Glutamatergic neuron (in vitro differentiated cells): ENCODE data around the gene CARD14. TPM values are rescaled to one million over a fixed set of nuclear protein-coding genes. Genes with fewer than 3 reads are reported as not detected.

Source experiments
- DNase-seq: peaks from one replicate; pipeline ENCODE4 v3.0.0; 2022
- H3K27ac Mint-ChIP-seq: one replicate; pipeline ENCODE4 v1.8.0; 2020; ENCODE audit warnings: mild to moderate bottlenecking, mixed read lengths, inconsistent platforms; ENCODE audit not compliant: unreplicated experiment
- H3K27me3 Mint-ChIP-seq: one replicate; pipeline ENCODE4 v1.8.0; 2020; ENCODE audit warnings: mild to moderate bottlenecking, moderate library complexity, mixed read lengths, inconsistent platforms; ENCODE audit not compliant: unreplicated experiment
- H3K36me3 Mint-ChIP-seq: one replicate; pipeline ENCODE4 v1.8.0; 2020; ENCODE audit warnings: mild to moderate bottlenecking, mixed read lengths, inconsistent platforms; ENCODE audit not compliant: unreplicated experiment
- H3K4me1 Mint-ChIP-seq: one replicate; pipeline ENCODE4 v1.8.0; 2020; ENCODE audit warnings: mild to moderate bottlenecking, low read depth, mixed read lengths, inconsistent platforms; ENCODE audit not compliant: unreplicated experiment
- H3K4me3 Mint-ChIP-seq: one replicate; pipeline ENCODE4 v1.8.0; 2020; ENCODE audit warnings: mild to moderate bottlenecking, mixed read lengths, inconsistent platforms; ENCODE audit not compliant: unreplicated experiment
- H3K9me3 Mint-ChIP-seq: one replicate; pipeline ENCODE4 v1.8.0; 2020; ENCODE audit warnings: mild to moderate bottlenecking, moderate library complexity, mixed read lengths, inconsistent platforms; ENCODE audit not compliant: unreplicated experiment
- CTCF ChIP-seq: fragments of 200-600 bp; sonication (generic); IDR thresholded peaks from one replicate; pipeline ENCODE4 v1.5.0; 2021; ENCODE audit not compliant: partially characterized antibody, unreplicated experiment
- total RNA-seq: library from RNA; stranded (reverse); fragmentation: NEBNext Ultra II Directional; extraction: Animal tissue kit (Norgen Biotek cat#: 25700); gene quantifications from one replicate; pipeline ENCODE4 v1.2.1, GENCODE V29; 2021; ENCODE audit not compliant: unreplicated experiment

The CARD14 gene
- total RNA-seq, 1 donor from 2014 or later = 1.1 TPM

GRCh38 chr17:80224683-80225082, 54.9 kb downstream of the CARD14 start:
- H3K27me3 Mint-ChIP-seq = peaks cover 8% of the 10 kb centered on the region
- H3K9me3 Mint-ChIP-seq = peaks cover 6% of the 10 kb centered on the region
- peaks cover 3% of the 10 kb centered on the region for H3K36me3 Mint-ChIP-seq
- peaks cover 5% of the 10 kb centered on the region for H3K4me1 Mint-ChIP-seq
- H3K4me3 Mint-ChIP-seq = no peak overlapping the region
- TF ChIP-seq CTCF = no peak
- H3K27ac Mint-ChIP-seq = no peak overlapping the region
- DNase-seq = no peak

GRCh38 chr17:80225230-80225629, 55.4 kb downstream of the CARD14 start:
- H3K4me1 Mint-ChIP-seq = peaks cover 5% of the 10 kb centered on the region
- H3K27me3 Mint-ChIP-seq = peaks cover 8% of the 10 kb centered on the region
- H3K9me3 Mint-ChIP-seq = peaks cover 6% of the 10 kb centered on the region
- no peak for DNase-seq
- H3K36me3 Mint-ChIP-seq = peaks cover 3% of the 10 kb centered on the region
- no peak overlapping the region for H3K4me3 Mint-ChIP-seq
- no peak overlapping the region for H3K27ac Mint-ChIP-seq
- no peak for TF ChIP-seq CTCF

- peaks cover 3% of the 10 kb centered on the region for H3K4me1 Mint-ChIP-seq
- H3K36me3 Mint-ChIP-seq = peaks cover 8% of the 10 kb centered on the region
- H3K27ac Mint-ChIP-seq = no peak overlapping the region
- no peak for TF ChIP-seq CTCF
- peaks cover 8% of the 10 kb centered on the region for H3K27me3 Mint-ChIP-seq
- no peak for DNase-seq
- peaks cover 5% of the 10 kb centered on the region for H3K9me3 Mint-ChIP-seq
- H3K4me3 Mint-ChIP-seq = no peak overlapping the region
Observed at GRCh38 chr17:80227156-80227555, 57.3 kb downstream of the CARD14 start.

GRCh38 chr17:80227666-80228065, 57.8 kb downstream of the CARD14 start:
- Mint-ChIP-seq H3K27me3 (peaks cover 8% of the 10 kb centered on the region), H3K36me3 (peaks cover 13% of the 10 kb centered on the region), H3K9me3 (peaks cover 7% of the 10 kb centered on the region), H3K4me1 (peaks cover 3% of the 10 kb centered on the region), H3K27ac (no peak overlapping the region), H3K4me3 (no peak overlapping the region)
- no peak for DNase-seq
- no peak for TF ChIP-seq CTCF

- H3K4me3 Mint-ChIP-seq = no peak overlapping the region
- H3K4me1 Mint-ChIP-seq = peaks cover 3% of the 10 kb centered on the region
- peaks cover 18% of the 10 kb centered on the region for H3K36me3 Mint-ChIP-seq
- peaks cover 3% of the 10 kb centered on the region for H3K27me3 Mint-ChIP-seq
- no peak overlapping the region for H3K27ac Mint-ChIP-seq
- no peak for DNase-seq
- TF ChIP-seq CTCF = no peak
- peaks cover 8% of the 10 kb centered on the region for H3K9me3 Mint-ChIP-seq
Observed at GRCh38 chr17:80228477-80228876, 58.6 kb downstream of the CARD14 start.
